ENCODE results near the gene CLEC4D.
"Not testable (repeated sequence)": the region's sequence is repeated elsewhere in the genome, so short reads cannot be mapped to it uniquely, and the experiment has no call there.

Gene CLEC4D

GRCh38 chr12:8513256-8513655 is at the start of gene CLEC4D:
Gene CLEC4D (plus strand): TSS chr12:8513503. CDS start chr12:8513733, 230 bp downstream.
- no peak for DNase-seq (ENCODE audit: low read depth in 2 of 2)

DNA sequence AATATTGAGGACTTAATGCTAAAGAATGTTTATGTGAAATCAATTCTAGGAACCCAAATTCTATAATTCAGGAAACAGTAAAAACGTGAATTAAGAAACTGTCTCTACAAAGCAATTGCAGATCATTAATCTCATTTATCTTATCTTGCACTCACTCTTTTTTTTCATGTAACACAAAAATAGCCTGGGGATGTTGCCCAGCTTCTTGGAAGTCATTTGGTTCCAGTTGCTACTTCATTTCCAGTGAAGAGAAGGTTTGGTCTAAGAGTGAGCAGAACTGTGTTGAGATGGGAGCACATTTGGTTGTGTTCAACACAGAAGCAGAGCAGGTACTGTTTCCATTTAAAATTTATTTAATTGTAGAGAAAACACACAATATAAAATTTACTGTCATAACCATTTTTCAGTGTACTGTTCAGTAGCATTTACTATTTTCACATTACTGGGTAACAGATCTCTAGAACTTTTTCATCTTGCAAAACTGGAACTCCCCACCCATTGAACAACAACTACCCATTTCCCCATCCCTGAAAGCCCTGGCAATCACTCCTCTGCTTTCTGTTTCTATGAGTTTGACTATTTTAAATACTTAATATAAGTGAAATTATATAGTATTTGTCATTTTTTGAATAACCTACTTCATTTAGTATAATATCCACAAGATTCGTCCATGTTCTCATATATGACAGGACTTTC is 47.9 kb upstream of the CLEC4D start:
- no peak for DNase-seq (ENCODE audit: low read depth in 2 of 2)

DNA sequence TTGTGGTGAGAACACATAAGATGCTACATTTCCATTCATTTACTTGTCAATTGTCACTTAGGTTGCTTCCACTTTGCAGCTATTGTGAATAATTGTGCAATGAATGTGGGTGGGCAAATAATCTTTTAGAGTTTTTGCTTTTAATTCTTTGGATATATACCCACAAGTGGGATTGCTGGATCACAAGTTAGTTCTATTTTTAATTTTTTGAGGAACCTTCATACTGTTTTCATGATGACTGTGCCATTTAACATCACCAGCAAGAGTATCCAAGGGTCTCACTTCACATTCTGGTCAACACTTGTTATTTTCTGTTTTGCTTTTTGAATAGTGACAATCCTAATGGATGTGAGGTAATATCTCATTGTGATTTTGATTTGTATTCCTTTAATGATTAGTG is 47.1 kb upstream of the CLEC4D start:
- DNase-seq (ENCODE audit: low read depth in 2 of 2) = no peak

DNA sequence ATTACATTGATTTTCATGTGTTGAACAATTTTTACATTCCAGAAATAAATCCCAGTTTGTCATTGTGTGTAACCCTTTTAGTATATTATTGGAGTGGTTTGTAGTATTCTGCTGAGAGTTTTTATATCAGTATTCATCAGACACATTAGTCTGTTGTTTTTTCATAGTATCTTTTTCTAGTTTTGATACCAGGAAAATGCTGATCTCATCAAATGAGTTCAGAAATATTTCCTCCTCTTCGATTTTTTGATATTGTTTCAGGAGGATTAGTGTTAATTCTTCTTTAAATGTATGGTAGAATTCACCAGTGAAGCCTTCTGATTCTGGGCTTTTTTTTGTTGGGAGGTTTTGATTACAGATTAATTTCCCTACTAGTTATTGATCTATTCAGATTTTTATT is 42.2 kb upstream of the CLEC4D start:
- no peak for DNase-seq (ENCODE audit: low read depth in 2 of 2)

GRCh38 chr12:8475508-8476203 is 37.6 kb upstream of the CLEC4D start:
- DNase-seq (ENCODE audit: low read depth in 2 of 2) = no peak

DNA sequence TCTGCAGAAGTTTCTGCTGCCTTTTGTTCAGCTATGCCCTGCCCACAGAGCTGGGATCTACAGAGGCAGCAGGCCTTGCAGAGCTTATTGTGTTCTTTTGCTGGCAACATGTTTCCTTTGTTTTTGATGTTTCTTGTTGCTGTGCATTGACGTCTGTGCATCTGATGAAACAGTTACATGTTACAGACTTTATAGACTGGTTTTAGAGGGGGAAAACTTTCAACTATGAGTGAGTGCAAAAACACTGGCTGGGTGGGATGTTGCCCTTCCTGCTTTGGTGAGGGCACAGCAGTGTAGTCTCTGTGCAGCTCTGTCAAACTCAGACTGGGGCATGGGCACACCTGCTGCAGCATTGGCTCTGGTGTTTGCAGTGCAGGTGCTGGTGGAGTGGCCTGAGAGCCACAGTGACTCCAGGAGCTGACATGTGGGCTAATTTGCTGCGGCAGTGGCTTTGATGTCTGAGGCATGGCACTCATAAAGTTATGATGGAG is 30.7 kb upstream of the CLEC4D start:
- DNase-seq (ENCODE audit: low read depth in 2 of 2) = no peak

DNA sequence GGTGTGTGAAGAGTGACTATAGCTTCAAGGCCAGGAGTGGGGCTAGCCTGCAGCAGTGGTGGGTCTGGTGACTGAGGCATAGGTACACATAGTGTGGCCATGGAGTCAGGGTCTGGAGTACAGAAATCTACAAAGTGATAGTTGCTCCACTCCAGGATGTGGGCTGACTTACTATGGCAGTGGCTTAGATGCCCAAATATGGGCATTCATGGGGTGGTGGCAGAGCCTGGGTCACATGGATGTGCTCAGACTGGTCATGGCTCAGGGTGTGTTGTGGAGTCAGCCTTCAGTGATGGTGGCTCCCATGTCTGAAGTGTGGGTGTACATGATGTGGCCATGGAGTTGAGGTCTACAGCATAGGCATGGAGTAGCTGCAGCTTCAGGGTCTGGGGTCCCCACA is 30.2 kb upstream of the CLEC4D start:
- DNase-seq (ENCODE audit: low read depth in 2 of 2) = no peak

DNA sequence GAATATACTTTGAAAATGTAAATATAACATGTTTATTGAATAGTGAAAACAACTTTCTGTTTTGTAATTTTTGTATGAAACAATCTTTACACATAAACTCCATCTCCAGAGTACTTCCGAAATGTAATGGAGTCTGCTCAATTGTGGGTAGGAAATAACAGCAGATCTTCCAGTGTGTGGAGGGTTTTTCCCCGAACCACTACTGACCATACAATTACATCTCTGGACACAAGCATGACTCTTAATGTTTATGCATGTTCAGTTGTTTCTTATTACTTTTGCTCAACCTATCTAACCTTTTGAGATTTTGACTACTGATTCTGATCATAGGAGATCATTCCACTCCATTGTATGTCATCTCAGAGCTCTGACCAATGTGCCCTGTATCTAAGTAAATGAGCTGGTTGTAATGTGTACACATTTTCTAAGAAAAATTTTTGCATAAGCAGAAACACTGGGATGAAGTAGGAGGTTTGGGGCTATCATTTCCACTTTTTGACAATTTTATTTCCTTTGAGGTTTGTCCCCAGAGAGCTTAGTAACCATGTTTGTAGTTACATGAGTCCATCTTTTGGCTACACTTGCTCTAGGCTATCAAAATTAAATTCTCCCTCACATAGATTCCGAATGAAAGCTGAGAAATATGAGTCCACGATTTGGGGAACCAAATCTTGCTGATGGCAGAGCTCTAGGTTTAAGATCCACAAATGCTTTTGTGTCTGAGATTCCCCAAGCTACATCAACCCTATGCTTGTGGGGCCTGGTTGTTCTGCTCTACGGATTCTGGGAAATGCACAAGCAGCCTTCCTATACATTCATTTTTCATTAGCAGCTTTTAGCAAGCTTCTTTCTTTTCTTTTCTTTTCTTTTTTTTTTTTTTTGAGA is 21.4 kb upstream of the CLEC4D start:
- DNase-seq (ENCODE audit: low read depth in 2 of 2) = no peak

- no peak for DNase-seq (ENCODE audit: low read depth in 2 of 2)
These were observed 20.2 kb upstream of the CLEC4D start for GRCh38 chr12:8493084-8493483.

DNA sequence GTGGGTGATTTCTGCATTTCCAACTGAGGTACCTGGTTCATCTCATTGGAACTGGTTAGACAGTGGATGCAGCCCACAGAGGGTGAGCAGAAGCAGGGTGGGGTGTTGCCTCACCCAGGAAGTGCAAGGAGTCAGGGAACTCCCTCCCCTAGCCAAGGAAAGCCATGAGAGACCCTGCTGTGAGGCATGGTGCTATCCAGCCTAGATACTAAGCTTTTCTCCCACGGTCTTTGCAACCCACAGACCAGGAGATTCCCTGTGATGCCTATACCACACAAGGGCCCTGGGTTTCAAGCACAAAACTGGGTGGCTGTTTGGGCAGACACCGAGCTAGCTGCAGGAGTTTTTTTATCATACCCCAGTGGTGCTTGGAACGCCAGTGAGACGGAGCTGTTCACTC is 17.6 kb upstream of the CLEC4D start:
- DNase-seq (ENCODE audit: low read depth in 2 of 2) = not testable (repeated sequence)

- DNase-seq (ENCODE audit: low read depth in 2 of 2) = not testable (repeated sequence)
These were observed 17.2 kb upstream of the CLEC4D start for GRCh38 chr12:8496074-8496473.

- DNase-seq (ENCODE audit: low read depth in 2 of 2) = no peak
These were observed 13.7 kb upstream of the CLEC4D start for GRCh38 chr12:8499616-8500015.

DNA sequence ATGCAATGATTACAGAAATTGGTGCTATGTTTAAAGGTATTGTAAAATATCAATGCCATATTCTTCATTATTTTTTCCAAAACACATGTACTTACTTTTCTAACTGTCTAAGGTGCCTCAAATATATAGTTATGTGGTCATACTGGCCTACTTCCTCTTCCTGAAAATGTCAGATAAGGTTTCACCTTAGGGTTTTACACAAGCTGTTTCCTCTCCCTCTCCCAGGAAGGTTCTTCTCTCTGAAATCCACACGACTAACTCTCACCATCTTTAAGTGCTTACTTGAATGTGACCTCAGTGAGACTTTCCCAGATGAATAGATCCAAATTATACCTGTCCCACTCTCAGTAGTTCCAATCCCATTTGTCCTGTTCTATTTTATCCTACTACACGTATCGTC is 11.6 kb upstream of the CLEC4D start:
- DNase-seq (ENCODE audit: low read depth in 2 of 2) = no peak

DNA sequence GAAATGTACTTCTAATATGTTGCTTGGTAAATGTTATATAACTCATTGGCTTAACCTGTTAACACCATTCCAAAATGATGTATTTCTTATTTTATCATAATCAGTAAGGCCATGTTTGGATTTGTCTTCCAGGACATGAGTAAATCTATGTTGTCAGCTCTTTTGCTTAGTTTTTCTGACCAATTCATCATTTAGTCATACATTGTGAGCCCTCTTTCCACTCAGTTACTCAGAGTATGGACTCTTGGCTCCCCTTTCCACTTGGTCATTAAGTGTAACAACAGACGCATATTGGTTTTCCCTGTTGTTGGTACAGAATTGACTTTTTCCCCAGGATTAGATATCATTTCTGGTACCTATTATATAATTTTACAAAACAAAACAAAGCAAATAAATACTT is 9.0 kb upstream of the CLEC4D start:
- no peak for DNase-seq (ENCODE audit: low read depth in 2 of 2)

DNA sequence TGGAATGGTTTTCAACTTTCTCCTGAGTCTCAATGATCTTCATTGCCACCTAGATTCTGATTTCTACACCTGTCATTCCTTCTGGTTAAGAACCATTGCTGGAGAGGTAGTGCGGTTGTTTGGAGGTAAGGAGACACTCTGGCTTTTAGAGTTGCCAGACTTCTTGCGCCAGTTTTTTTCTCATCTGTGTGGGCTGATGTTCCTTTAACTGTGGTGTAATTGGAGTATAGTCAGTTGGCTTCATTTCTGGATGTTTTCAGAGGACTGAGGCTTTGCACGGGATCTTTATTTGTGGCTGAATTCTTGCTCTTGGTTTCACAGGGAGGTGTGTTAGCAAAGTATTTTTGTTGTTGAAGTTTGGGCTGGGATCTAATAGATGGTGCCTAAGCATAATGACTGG is 5.7 kb upstream of the CLEC4D start:
- DNase-seq (ENCODE audit: low read depth in 2 of 2) = no peak

GRCh38 chr12:8508223-8508622 is 5.1 kb upstream of the CLEC4D start:
- DNase-seq (ENCODE audit: low read depth in 2 of 2) = no peak

DNA sequence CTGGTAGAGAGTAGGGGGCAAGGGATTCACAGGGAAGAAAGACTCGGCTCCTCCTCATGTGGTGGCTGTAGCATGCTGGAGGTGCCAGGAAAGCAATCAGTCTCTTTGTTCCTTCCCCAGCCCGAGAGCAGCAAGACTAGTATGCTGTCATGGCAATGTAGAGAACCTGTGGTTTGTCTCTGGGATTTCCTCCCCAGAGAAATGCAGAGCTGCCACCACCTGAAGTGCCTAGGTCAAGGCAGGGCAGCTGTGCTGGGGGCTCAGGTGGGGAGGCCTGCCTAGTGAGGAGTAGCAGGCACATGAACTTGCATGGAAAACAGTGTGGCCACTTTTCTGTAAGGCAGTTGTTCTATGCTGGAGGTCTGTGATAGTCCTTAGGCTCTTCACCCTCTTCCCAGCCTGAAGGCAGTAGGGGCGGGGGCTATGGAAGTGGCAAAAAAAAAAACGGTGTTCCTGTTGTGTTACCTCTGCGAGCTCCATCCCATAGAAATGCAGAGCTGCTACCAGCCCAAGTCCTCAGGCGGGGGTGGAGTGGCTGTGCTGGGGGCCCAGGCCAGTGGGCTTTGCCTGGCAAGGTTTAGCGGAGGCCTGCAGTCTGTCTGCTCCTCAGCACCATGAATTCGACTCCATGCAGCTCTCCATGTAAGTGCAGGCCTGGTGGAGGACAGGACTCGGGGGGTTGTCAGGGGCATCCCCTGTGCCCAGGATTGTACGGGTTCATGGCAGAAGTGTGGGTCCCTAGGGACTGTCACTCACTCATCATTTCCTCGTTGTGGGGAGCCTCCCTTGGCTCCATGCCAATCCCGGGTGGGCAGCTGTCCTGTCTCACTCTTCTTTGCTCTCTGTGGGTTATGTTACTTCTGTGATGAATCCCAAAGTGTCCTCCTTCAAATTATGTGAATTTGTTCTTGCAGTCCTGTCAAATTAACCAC is 4.1 kb upstream of the CLEC4D start:
- no peak for DNase-seq (ENCODE audit: low read depth in 2 of 2)

- no peak for DNase-seq (ENCODE audit: low read depth in 2 of 2)
These were observed 4.7 kb downstream of the CLEC4D start for GRCh38 chr12:8517971-8518370.

DNA sequence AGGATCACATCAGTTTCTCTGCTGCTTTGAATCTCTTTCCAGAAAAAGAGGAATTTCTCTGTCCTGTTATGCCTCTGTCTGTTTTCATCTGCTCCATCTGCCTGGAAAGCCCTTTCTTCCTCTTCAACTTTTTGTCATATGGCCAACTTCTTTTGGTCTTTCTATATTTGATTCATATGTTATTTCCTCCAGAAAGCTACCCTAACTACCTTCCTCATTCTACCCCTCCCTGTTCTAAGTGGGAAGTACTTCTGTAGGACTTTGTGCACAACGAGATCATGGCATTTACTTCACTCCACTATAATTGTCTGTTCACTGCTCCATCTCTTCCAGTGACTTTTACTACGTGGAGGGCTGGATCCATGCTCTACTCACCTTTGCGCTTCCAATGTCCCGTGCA is 5.9 kb downstream of the CLEC4D start:
- DNase-seq (ENCODE audit: low read depth in 2 of 2) = no peak

- no peak for DNase-seq (ENCODE audit: low read depth in 2 of 2)
These were observed 14.2 kb downstream of the CLEC4D start for GRCh38 chr12:8527250-8528130.

Measured in fibroblast of skin of left quadriceps (primary cell).